Hepatocyte (in vitro differentiated cells): Measurements from ENCODE around the gene SLCO3A1. TPM values are rescaled to one million over a fixed set of nuclear protein-coding genes. Genes with fewer than 3 reads are reported as not detected.

Source experiments
- DNase-seq: peaks from one replicate; pipeline ENCODE4 v3.0.0-alpha.2; 2016; ENCODE audit warnings: low spot score
- H2AFZ ChIP-seq: fragments of 200-600 bp; sonication (generic); 2 replicates; pipeline ENCODE4 v1.6.0; 2016; ENCODE audit warnings: antibody characterized with exemption, mild to moderate bottlenecking
- H3K27ac ChIP-seq: fragments of 200-600 bp; sonication (generic); 2 replicates; pipeline ENCODE4 v1.5.1; 2016; ENCODE audit warnings: mild to moderate bottlenecking
- H3K27me3 ChIP-seq: fragments of 200-600 bp; sonication (generic); 2 replicates; pipeline ENCODE4 v1.6.1; 2016
- H3K36me3 ChIP-seq: fragments of 200-600 bp; sonication (generic); replicated peaks from 2 replicates; pipeline ENCODE4 v1.5.1; 2016; ENCODE audit warnings: low read depth; ENCODE audit not compliant: insufficient read depth
- H3K4me1 ChIP-seq: fragments of 200-600 bp; sonication (generic); 2 replicates; pipeline ENCODE4 v1.5.1; 2016; ENCODE audit warnings: mild to moderate bottlenecking, moderate library complexity; ENCODE audit not compliant: insufficient read depth
- H3K4me2 ChIP-seq: fragments of 200-600 bp; sonication (generic); 2 replicates; pipeline ENCODE4 v1.6.0; 2016
- H3K4me3 ChIP-seq: fragments of 200-600 bp; sonication (generic); 2 replicates; pipeline ENCODE4 v1.5.1; 2016; ENCODE audit warnings: mild to moderate bottlenecking
- H3K79me2 ChIP-seq: fragments of 200-600 bp; sonication (generic); 2 replicates; pipeline ENCODE4 v1.6.0; 2017; ENCODE audit warnings: mild to moderate bottlenecking
- H3K9me2 ChIP-seq: fragments of 200-600 bp; sonication (generic); replicated peaks from 2 replicates; pipeline ENCODE4 v1.6.0; 2017; ENCODE audit warnings: mild to moderate bottlenecking; ENCODE audit not compliant: insufficient read depth
- H3K9me3 ChIP-seq: fragments of 200-600 bp; sonication (generic); 2 replicates; pipeline ENCODE4 v1.5.1; 2016; ENCODE audit warnings: low read depth, mild to moderate bottlenecking
- H4K20me1 ChIP-seq: fragments of 200-600 bp; sonication (generic); 2 replicates; pipeline ENCODE4 v1.6.0; 2016; ENCODE audit warnings: mild to moderate bottlenecking; ENCODE audit not compliant: insufficient read depth, poor library complexity, severe bottlenecking
- CTCF ChIP-seq: fragments of 200-600 bp; sonication (generic); IDR thresholded peaks from 2 replicates; pipeline ENCODE4 v1.5.1; 2016; ENCODE audit warnings: antibody characterized with exemption, mild to moderate bottlenecking; ENCODE audit not compliant: poor library complexity
- EZH2 ChIP-seq: fragments of 200-600 bp; sonication (generic); IDR thresholded peaks from 2 replicates; pipeline ENCODE4 v1.6.1; 2016; ENCODE audit warnings: antibody characterized with exemption, mild to moderate bottlenecking, borderline replicate concordance
- EZH2phosphoT487 ChIP-seq: fragments of 200-600 bp; sonication (generic); IDR thresholded peaks from one replicate; pipeline ENCODE4 v1.6.1; 2018; ENCODE audit warnings: antibody characterized with exemption, mild to moderate bottlenecking, low read depth, moderate library complexity; ENCODE audit not compliant: unreplicated experiment, severe bottlenecking
- WGBS: methylation state at CpG from one replicate; pipeline ENCODE4 v1.1.6; 2016; ENCODE audit warnings: low lambda C conversion rate; ENCODE audit errors: missing lambda C conversion rate; 5-methylcytosine and 5-hydroxymethylcytosine counted together
- polyA plus RNA-seq: library from polyadenylated mRNA; unstranded; fragments of >200 nt; fragmentation: Nextera tagmentation; extraction: Ambion mirVana; gene quantifications from 2 replicates; pipeline ENCODE4 v1.2.1, GENCODE V29; 2016
- total RNA-seq: library from RNA; depleted of rRNA; stranded (reverse); fragments of >200 nt; gene quantifications from 2 replicates; pipeline ENCODE4 v1.2.3, GENCODE V29; 2014

SLCO3A1 gene
- total and polyA plus RNA-seq, 2 experiments from 2014 or later = 1.3 to 5.4 TPM

GRCh38 chr15:91895051-91895450 is 41.5 kb downstream of the SLCO3A1 start:
- H3K79me2 ChIP-seq = no peaks in the 10 kb centered on the region
- DNase-seq = no peak
- no peaks in the 10 kb centered on the region for H3K27me3 ChIP-seq
- H3K4me3 ChIP-seq = no peak overlapping the region
- TF ChIP-seq EZH2phosphoT487 (no peak), CTCF (no peak), EZH2 (no peak)
- no peak overlapping the region for H3K27ac ChIP-seq
- H3K4me1 ChIP-seq = no peaks in the 10 kb centered on the region
- H3K9me3 ChIP-seq = no peaks in the 10 kb centered on the region
- no peaks in the 10 kb centered on the region for H3K36me3 ChIP-seq
- H3K4me2 ChIP-seq = no peak overlapping the region
- no peak overlapping the region for H2AFZ ChIP-seq
- H3K9me2 ChIP-seq = no peaks in the 10 kb centered on the region
- WGBS = 96% methylated on average over 1 of the region's 1 CpG
- no peaks in the 10 kb centered on the region for H4K20me1 ChIP-seq

GRCh38 chr15:91896341-91897055 is 43.0 kb downstream of the SLCO3A1 start:
- H3K9me3 ChIP-seq = no peaks in the 10 kb centered on the region
- H2AFZ ChIP-seq = no peak overlapping the region
- no peak overlapping the region for H3K4me3 ChIP-seq
- no peaks in the 10 kb centered on the region for H3K79me2 ChIP-seq
- no peaks in the 10 kb centered on the region for H3K4me1 ChIP-seq
- no peaks in the 10 kb centered on the region for H4K20me1 ChIP-seq
- no peaks in the 10 kb centered on the region for H3K36me3 ChIP-seq
- H3K9me2 ChIP-seq = no peaks in the 10 kb centered on the region
- no peak overlapping the region for H3K27ac ChIP-seq
- 93% methylated on average over 5 of the region's 5 CpGs for WGBS
- no peak for DNase-seq
- TF ChIP-seq CTCF (no peak), EZH2phosphoT487 (no peak), EZH2 (no peak)
- H3K27me3 ChIP-seq = no peaks in the 10 kb centered on the region
- H3K4me2 ChIP-seq = no peak overlapping the region

- Histone ChIP-seq H3K36me3 (no peaks in the 10 kb centered on the region), H3K9me2 (no peaks in the 10 kb centered on the region), H3K27ac (no peak overlapping the region), H3K27me3 (no peaks in the 10 kb centered on the region), H3K4me3 (no peak overlapping the region), H3K79me2 (no peaks in the 10 kb centered on the region), H4K20me1 (no peaks in the 10 kb centered on the region), H2AFZ (no peak overlapping the region), H3K9me3 (no peaks in the 10 kb centered on the region), H3K4me1 (no peaks in the 10 kb centered on the region), H3K4me2 (no peak overlapping the region)
- no peak for DNase-seq
- TF ChIP-seq CTCF (no peak), EZH2 (no peak), EZH2phosphoT487 (no peak)
- 88% methylated on average over 14 of the region's 14 CpGs for WGBS
Observed at GRCh38 chr15:91897585-91898372, 44.3 kb downstream of the SLCO3A1 start.
